Measurements from ENCODE around the gene GAA. TPM values are rescaled to one million over a fixed set of nuclear protein-coding genes. Genes with fewer than 3 reads are reported as not detected.

Gene GAA
- total RNA-seq, 1 donor from 2014 or later: 15.2 TPM

DNA sequence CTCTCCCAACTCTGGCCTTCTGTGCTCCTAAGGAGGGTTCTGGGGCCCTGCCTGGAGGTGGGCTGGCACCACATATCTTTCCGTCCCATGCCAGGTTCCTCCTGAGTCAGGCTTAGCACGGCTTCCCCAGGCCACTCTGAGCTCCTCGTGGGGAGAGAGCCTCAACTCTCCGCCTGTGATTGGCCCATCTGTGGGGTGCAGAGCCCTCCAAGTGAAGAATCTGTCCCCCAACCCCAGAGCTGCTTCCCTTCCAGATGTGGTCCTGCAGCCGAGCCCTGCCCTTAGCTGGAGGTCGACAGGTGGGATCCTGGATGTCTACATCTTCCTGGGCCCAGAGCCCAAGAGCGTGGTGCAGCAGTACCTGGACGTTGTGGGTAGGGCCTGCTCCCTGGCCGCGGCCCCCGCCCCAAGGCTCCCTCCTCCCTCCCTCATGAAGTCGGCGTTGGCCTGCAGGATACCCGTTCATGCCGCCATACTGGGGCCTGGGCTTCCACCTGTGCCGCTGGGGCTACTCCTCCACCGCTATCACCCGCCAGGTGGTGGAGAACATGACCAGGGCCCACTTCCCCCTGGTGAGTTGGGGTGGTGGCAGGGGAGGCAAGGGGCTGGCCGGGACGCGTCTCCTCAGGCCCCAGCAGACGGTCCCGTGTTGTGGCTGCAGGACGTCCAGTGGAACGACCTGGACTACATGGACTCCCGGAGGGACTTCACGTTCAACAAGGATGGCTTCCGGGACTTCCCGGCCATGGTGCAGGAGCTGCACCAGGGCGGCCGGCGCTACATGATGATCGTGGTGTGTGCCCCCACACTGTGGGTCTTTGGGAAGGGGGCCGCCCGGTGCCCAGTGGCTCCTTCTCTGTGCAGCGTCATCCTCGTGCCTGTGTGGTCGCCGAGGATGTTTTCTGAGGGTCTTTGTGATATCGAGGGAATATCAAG is 6.9 kb downstream of the GAA start:
- no peaks in the 10 kb centered on the region for H4K20me1 ChIP-seq (ENCODE audit: low read depth)
- no peaks in the 10 kb centered on the region for H3K36me3 ChIP-seq
- H3K9ac ChIP-seq: no peak overlapping the region
- H3K79me2 ChIP-seq (ENCODE audit: low read depth): no peaks in the 10 kb centered on the region
- Mint-ChIP-seq H3K4me1 (peaks cover 14% of the 10 kb centered on the region), H3K9me3 (no peaks in the 10 kb centered on the region), H3K27ac (no peak overlapping the region), H3K27me3 (ENCODE audit: insufficient read depth, low read depth) (peaks cover 3% of the 10 kb centered on the region), H3K36me3 (peaks cover under 1% of the 10 kb centered on the region), H3K4me3 (no peak overlapping the region)
- H3K27me3 ChIP-seq: no peaks in the 10 kb centered on the region
- H3K4me3 ChIP-seq: no peak overlapping the region
- no peaks in the 10 kb centered on the region for H3F3A ChIP-seq (ENCODE audit: low read depth)
- no peak for DNase-seq (ENCODE audit: low spot score)
- no peak overlapping the region for H2AFZ ChIP-seq (replicated peaks)
- H3K27ac ChIP-seq: no peak overlapping the region
- H3K4me2 ChIP-seq: no peak overlapping the region
- TF ChIP-seq CTCF (IDR thresholded peaks at IDR 0.05): no peak
- no peak for TF ChIP-seq EZH2phosphoT487 (IDR thresholded peaks at IDR 0.05)
- TF ChIP-seq EZH2 (IDR thresholded peaks at IDR 0.05): no peak
- peaks cover 8% of the 10 kb centered on the region for H3K4me1 ChIP-seq
- H3K9me3 ChIP-seq (ENCODE audit: low read depth): no peaks in the 10 kb centered on the region

DNA sequence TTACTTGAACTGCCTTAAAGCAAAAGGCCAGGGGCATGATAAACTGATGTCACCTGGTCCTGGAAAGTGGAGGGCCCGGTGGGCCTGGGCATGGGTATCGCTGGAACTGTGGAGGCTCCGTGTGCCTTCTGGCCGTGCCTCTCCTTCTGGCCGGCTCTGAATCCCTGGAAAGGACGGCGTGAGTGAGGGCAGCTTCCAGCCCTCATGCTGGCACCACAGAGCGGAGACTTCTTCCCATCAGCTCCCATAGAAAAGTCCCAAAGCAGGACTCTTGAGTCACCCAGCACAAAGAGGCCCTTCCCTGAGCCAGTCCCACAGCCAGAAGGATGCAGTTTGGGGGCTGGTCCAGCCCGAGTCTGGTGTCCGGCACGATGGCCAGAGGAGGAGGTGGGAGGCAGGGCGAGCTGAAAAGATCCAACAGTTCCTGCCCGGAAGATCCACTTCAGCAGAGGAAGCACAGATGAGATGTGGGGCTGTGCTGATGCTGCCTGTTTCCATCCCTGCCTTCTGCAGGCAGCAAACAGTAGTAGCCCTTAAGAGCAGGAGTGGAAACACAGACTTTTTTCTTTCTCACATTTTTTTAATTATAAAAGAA is 7.8 kb downstream of the GAA start:
- no peak overlapping the region for H3K9ac ChIP-seq
- H3K79me2 ChIP-seq (ENCODE audit: low read depth): no peaks in the 10 kb centered on the region
- H2AFZ ChIP-seq (replicated peaks): no peak overlapping the region
- peak overlapping the region; percentile 76 for H3K27ac Mint-ChIP-seq
- H3K4me1 Mint-ChIP-seq: peaks cover 9% of the 10 kb centered on the region
- no peak for DNase-seq (ENCODE audit: low spot score)
- H3K4me1 ChIP-seq: peaks cover 10% of the 10 kb centered on the region
- peaks cover 6% of the 10 kb centered on the region for H3K36me3 Mint-ChIP-seq
- H3K36me3 ChIP-seq: no peaks in the 10 kb centered on the region
- peaks cover 3% of the 10 kb centered on the region for H3K27me3 Mint-ChIP-seq (ENCODE audit: insufficient read depth, low read depth)
- no peak for TF ChIP-seq EZH2 (IDR thresholded peaks at IDR 0.05)
- peaks cover 4% of the 10 kb centered on the region for H3K9me3 Mint-ChIP-seq
- no peak overlapping the region for H3K4me3 Mint-ChIP-seq
- no peak overlapping the region for H3K27ac ChIP-seq
- H3K4me3 ChIP-seq: no peak overlapping the region
- H3K9me3 ChIP-seq (ENCODE audit: low read depth): no peaks in the 10 kb centered on the region
- no peak overlapping the region for H3K4me2 ChIP-seq
- H3K27me3 ChIP-seq: no peaks in the 10 kb centered on the region
- H3F3A ChIP-seq (ENCODE audit: low read depth): no peaks in the 10 kb centered on the region
- H4K20me1 ChIP-seq (ENCODE audit: low read depth): no peaks in the 10 kb centered on the region

DNA sequence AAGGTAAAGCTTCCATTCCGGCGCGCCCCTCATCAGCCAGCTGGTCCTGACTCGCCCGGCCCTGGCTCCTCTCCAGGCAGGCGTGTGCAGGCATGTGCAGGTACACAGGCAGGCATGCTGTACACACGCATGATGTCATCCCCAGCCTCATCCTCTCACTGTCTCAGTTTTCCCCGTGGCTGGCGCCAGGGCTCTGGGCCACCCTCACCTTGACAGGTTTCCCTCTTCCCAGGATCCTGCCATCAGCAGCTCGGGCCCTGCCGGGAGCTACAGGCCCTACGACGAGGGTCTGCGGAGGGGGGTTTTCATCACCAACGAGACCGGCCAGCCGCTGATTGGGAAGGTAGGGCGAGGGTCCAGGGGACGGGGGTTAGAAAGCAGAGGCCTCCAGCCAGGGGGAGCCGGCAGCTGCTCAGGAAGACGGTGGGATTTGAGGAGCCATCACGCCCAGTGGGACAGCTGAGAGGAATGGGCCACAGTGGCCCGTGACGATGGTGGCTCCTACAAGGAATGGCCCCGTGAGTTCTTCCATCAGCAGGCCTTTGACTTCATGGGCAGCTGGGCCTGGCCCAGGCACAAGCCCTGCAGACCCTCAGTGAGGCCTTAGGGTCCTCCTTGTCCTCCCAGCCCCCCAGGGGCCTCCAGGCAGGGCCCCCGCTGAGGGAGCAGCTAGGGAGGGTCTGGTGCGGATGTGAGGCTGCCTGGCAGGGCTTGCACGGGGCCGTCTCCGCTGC is 8.5 kb downstream of the GAA start:
- peaks cover 10% of the 10 kb centered on the region for H3K4me1 ChIP-seq
- H3K27ac ChIP-seq: no peak overlapping the region
- H3K36me3 ChIP-seq: no peaks in the 10 kb centered on the region
- H3F3A ChIP-seq (ENCODE audit: low read depth): no peaks in the 10 kb centered on the region
- TF ChIP-seq EZH2phosphoT487 (IDR thresholded peaks at IDR 0.05) (no peak), EZH2 (IDR thresholded peaks at IDR 0.05) (no peak), CTCF (IDR thresholded peaks at IDR 0.05) (no peak)
- no peak overlapping the region for H3K4me2 ChIP-seq
- no peak overlapping the region for H3K4me3 ChIP-seq
- Mint-ChIP-seq H3K4me3 (no peak overlapping the region), H3K27me3 (ENCODE audit: insufficient read depth, low read depth) (peaks cover 3% of the 10 kb centered on the region), H3K27ac (no peak overlapping the region), H3K36me3 (peaks cover 12% of the 10 kb centered on the region), H3K9me3 (peaks cover 8% of the 10 kb centered on the region), H3K4me1 (peaks cover 5% of the 10 kb centered on the region)
- no peaks in the 10 kb centered on the region for H4K20me1 ChIP-seq (ENCODE audit: low read depth)
- H2AFZ ChIP-seq (replicated peaks): no peak overlapping the region
- no peaks in the 10 kb centered on the region for H3K27me3 ChIP-seq
- H3K9ac ChIP-seq: no peak overlapping the region
- DNase-seq (ENCODE audit: low spot score): no peak
- H3K79me2 ChIP-seq (ENCODE audit: low read depth): no peaks in the 10 kb centered on the region
- no peaks in the 10 kb centered on the region for H3K9me3 ChIP-seq (ENCODE audit: low read depth)
